H1 (cell line): ENCODE measurements around the gene PIK3R4. TPM values are rescaled to one million over a fixed set of nuclear protein-coding genes. Genes with fewer than 3 reads are reported as not detected.

ENCODE experiments used
- CTCF ChIA-PET: fragments of 300-600 bp; sonication (Branson Sonifier 250); formaldehyde crosslinking; loops from one replicate; lab custom pipeline; 2021; ENCODE audit not compliant: partially characterized antibody; lab: Charles Lee
- POLR2A ChIA-PET: fragments of 300-600 bp; sonication (Branson Sonifier 250); formaldehyde crosslinking; loops from one replicate; lab custom pipeline; 2021; ENCODE audit warnings: inconsistent platforms; ENCODE audit not compliant: partially characterized antibody; lab: Charles Lee
- DNase-seq, 2 experiments: peaks; one replicate each; pipeline versions ENCODE4 v3.0.0 to v3.0.0-alpha.2; 2010 to 2022; ENCODE audit warnings: low spot score in 2 of 2, low read depth in 1 of 2, mixed read lengths in 1 of 2
- FAIRE-seq: peaks from 2 replicates; lab custom pipeline; 2011; peaks lifted over from hg19 to GRCh38; lab: Jason Lieb, UNC
- H2AFZ ChIP-seq: 2 replicates; pipeline ENCODE4 v1.8.1; 2012; ENCODE audit warnings: low read length, inconsistent platforms
- H2AK5ac ChIP-seq: 2 replicates; pipeline ENCODE4 v1.6.1; 2013; ENCODE audit warnings: low read depth, low read length
- H2BK120ac ChIP-seq: replicated peaks from 2 replicates; pipeline ENCODE3; 2013; ENCODE audit warnings: low read depth, low read length, inconsistent platforms
- H2BK12ac ChIP-seq: 2 replicates; pipeline ENCODE4 v1.6.1; 2013; ENCODE audit warnings: low read depth, low read length
- H2BK15ac ChIP-seq: 2 replicates; pipeline ENCODE4 v1.6.1; 2013; ENCODE audit warnings: low read length
- H2BK20ac ChIP-seq: 2 replicates; pipeline ENCODE4 v1.6.1; 2013; ENCODE audit warnings: low read length
- H2BK5ac ChIP-seq: 2 replicates; pipeline ENCODE4 v1.6.1; 2013; ENCODE audit warnings: low read depth, low read length
- H3K14ac ChIP-seq: 2 replicates; pipeline ENCODE4 v1.6.1; 2013; ENCODE audit warnings: inconsistent platforms; ENCODE audit not compliant: insufficient read length
- H3K18ac ChIP-seq: 2 replicates; pipeline ENCODE4 v1.6.1; 2013; ENCODE audit warnings: low read length; ENCODE audit errors: extremely low read depth
- H3K23ac ChIP-seq: 2 replicates; pipeline ENCODE4 v1.6.1; 2013; ENCODE audit warnings: inconsistent platforms; ENCODE audit not compliant: insufficient read length
- H3K23me2 ChIP-seq: 2 replicates; pipeline ENCODE4 v1.6.1; 2013; ENCODE audit warnings: low read depth, low read length
- H3K27ac ChIP-seq: 2 replicates; pipeline ENCODE4 v1.6.1; 2011; ENCODE audit warnings: low read depth, low read length, inconsistent platforms
- H3K27me3 ChIP-seq, 4 experiments: replicated peaks in 1 of 4; 1 replicate in 1 of 4; 2 replicates in 3 of 4; pipeline versions ENCODE4 v1.6.1 to v1.8.1; 2011 to 2013; ENCODE audit warnings: low read length in 3 of 4, mild to moderate bottlenecking in 3 of 4, inconsistent platforms in 2 of 4, mixed read lengths in 2 of 4, moderate library complexity in 1 of 4; ENCODE audit not compliant: control insufficient read depth in 3 of 4, insufficient read depth in 3 of 4; ENCODE audit errors: extremely low read depth in 1 of 4
- H3K36me3 ChIP-seq, 4 experiments: 2 replicates each; pipeline versions ENCODE4 v1.6.1 to v1.8.1; 2011 to 2013; ENCODE audit warnings: mild to moderate bottlenecking in 4 of 4, low read length in 3 of 4, moderate library complexity in 2 of 4, control low read depth in 1 of 4, inconsistent platforms in 1 of 4; ENCODE audit not compliant: insufficient read depth in 4 of 4, control insufficient read depth in 2 of 4
- H3K4ac ChIP-seq: replicated peaks from 2 replicates; pipeline ENCODE3; 2013; ENCODE audit warnings: low read length, low read depth, mixed read lengths, inconsistent platforms; ENCODE audit not compliant: insufficient read length
- H3K4me1 ChIP-seq, 4 experiments: replicated peaks in 1 of 4; 1 replicate in 1 of 4; 2 replicates in 3 of 4; pipeline versions ENCODE4 v1.6.1 to v1.8.1; 2011 to 2013; ENCODE audit warnings: low read length in 3 of 4, inconsistent platforms in 2 of 4, mixed read lengths in 1 of 4; ENCODE audit not compliant: insufficient read depth in 4 of 4, control insufficient read depth in 3 of 4
- H3K4me2 ChIP-seq, 2 experiments: 2 replicates each; pipeline versions ENCODE4 v1.6.1 to v1.8.1; 2011 to 2013; ENCODE audit warnings: low read depth in 2 of 2, low read length in 2 of 2, control low read depth in 1 of 2, inconsistent platforms in 1 of 2, mild to moderate bottlenecking in 1 of 2; ENCODE audit not compliant: insufficient read depth in 1 of 2
- H3K4me3 ChIP-seq, 4 experiments: fragments of 200-600, 300-600 bp in 1 of 4; sonication (generic), shearing (Covaris generic), sonication (Bioruptor Twin) in 1 of 4; 2 replicates each; pipeline versions ENCODE4 v1.5.1 to v1.8.1; 2011 to 2016; ENCODE audit warnings: low read length in 4 of 4, low read depth in 3 of 4, control low read depth in 2 of 4, inconsistent platforms in 2 of 4, mild to moderate bottlenecking in 2 of 4, mixed read lengths in 1 of 4, moderate library complexity in 1 of 4; ENCODE audit not compliant: insufficient read depth in 2 of 4; ENCODE audit errors: extremely low read depth in 1 of 4
- H3K56ac ChIP-seq: replicated peaks from 2 replicates; pipeline ENCODE3; 2013; ENCODE audit warnings: low read depth, mild to moderate bottlenecking, mixed read lengths, low read length, inconsistent platforms; ENCODE audit not compliant: insufficient read length
- H3K79me1 ChIP-seq: 2 replicates; pipeline ENCODE4 v1.6.1; 2013; ENCODE audit warnings: low read depth, low read length, control low read depth
- H3K79me2 ChIP-seq, 2 experiments: 2 replicates each; pipeline versions ENCODE4 v1.6.1 to v1.8.1; 2012 to 2013; ENCODE audit warnings: low read length in 2 of 2, mild to moderate bottlenecking in 2 of 2, inconsistent platforms in 1 of 2; ENCODE audit not compliant: insufficient read depth in 2 of 2, control insufficient read depth in 1 of 2
- H3K9ac ChIP-seq, 4 experiments: replicated peaks in 1 of 4; 1 replicate in 1 of 4; 2 replicates in 3 of 4; pipeline versions ENCODE4 v1.6.1 to v1.8.1; 2011 to 2013; ENCODE audit warnings: low read depth in 3 of 4, low read length in 3 of 4, control low read depth in 2 of 4, mild to moderate bottlenecking in 2 of 4, moderate library complexity in 2 of 4, inconsistent platforms in 1 of 4; ENCODE audit errors: extremely low read depth in 1 of 4
- H3K9me3 ChIP-seq, 2 experiments: 2 replicates each; pipeline versions ENCODE4 v1.6.1 to v1.8.1; 2012 to 2013; ENCODE audit warnings: mild to moderate bottlenecking in 2 of 2, moderate library complexity in 2 of 2, control low read depth in 1 of 2, inconsistent platforms in 1 of 2, low read depth in 1 of 2, low read length in 1 of 2, mixed read lengths in 1 of 2; ENCODE audit not compliant: insufficient read depth in 2 of 2
- H4K20me1 ChIP-seq, 2 experiments: replicated peaks in 1 of 2; 2 replicates each; pipeline versions ENCODE3 to v1.8.1; 2011 to 2013; ENCODE audit warnings: inconsistent platforms in 2 of 2, low read length in 2 of 2, mild to moderate bottlenecking in 1 of 2; ENCODE audit not compliant: insufficient read depth in 2 of 2, control insufficient read depth in 1 of 2
- H4K5ac ChIP-seq: 2 replicates; pipeline ENCODE4 v1.6.1; 2013; ENCODE audit warnings: low read length, low read depth, mixed read lengths, inconsistent platforms; ENCODE audit not compliant: insufficient read length
- H4K8ac ChIP-seq: 2 replicates; pipeline ENCODE4 v1.8.0; 2013; ENCODE audit warnings: mild to moderate bottlenecking, moderate library complexity, low read length, inconsistent platforms; ENCODE audit not compliant: insufficient read depth; ENCODE audit errors: extremely low read depth
- H4K91ac ChIP-seq: replicated peaks from 2 replicates; pipeline ENCODE3; 2013; ENCODE audit warnings: low read length, mixed read lengths, inconsistent platforms; ENCODE audit not compliant: insufficient read length
- BRCA1 ChIP-seq: IDR thresholded peaks from 2 replicates; pipeline ENCODE4 v1.6.1; 2012; ENCODE audit warnings: low read depth, low read length, improper control_type of control experiment
- EP300 ChIP-seq, 2 experiments: IDR thresholded peaks; 1 replicate in 1 of 2; 2 replicates in 1 of 2; pipeline ENCODE4 v1.6.1; 2011 to 2012; ENCODE audit warnings: low read depth in 2 of 2, low read length in 2 of 2, mild to moderate bottlenecking in 2 of 2, borderline replicate concordance in 1 of 2, inconsistent platforms in 1 of 2, moderate library complexity in 1 of 2
- GABPA ChIP-seq: IDR thresholded peaks from 2 replicates; pipeline ENCODE4 v1.6.1; 2011; ENCODE audit warnings: mild to moderate bottlenecking, low read length, moderate library complexity, borderline replicate concordance; ENCODE audit not compliant: insufficient read depth
- KDM1A ChIP-seq: fragments of 200-600, 300-600 bp; sonication (generic); IDR thresholded peaks from 2 replicates; pipeline ENCODE4 v1.7.1; 2016; ENCODE audit warnings: mild to moderate bottlenecking, low read length, borderline replicate concordance
- WGBS, 2 experiments: shearing (Covaris generic) in 1 of 2; methylation state at CpG; one replicate each; pipeline versions ENCODE4 v1.1.6 to v1.1.7; 2013 to 2015; ENCODE audit warnings: low lambda C conversion rate in 2 of 2, mixed read lengths in 2 of 2, inconsistent platforms in 1 of 2, low coverage in 1 of 2, missing lambda C conversion rate in 1 of 2; ENCODE audit not compliant: insufficient replicate concordance in 2 of 2, insufficient coverage in 1 of 2, insufficient read length in 1 of 2; ENCODE audit errors: extremely low coverage in 1 of 2, missing lambda C conversion rate in 1 of 2; 5-methylcytosine and 5-hydroxymethylcytosine counted together
- polyA plus RNA-seq, 7 experiments: library from polyadenylated mRNA; depleted of rRNA in 3 of 7; stranded (reverse) in 5 of 7; unstranded in 2 of 7; fragments of >200 nt in 5 of 7; fragments of 200-250 nt in 2 of 7; gene quantifications; 1 replicate in 5 of 7; 2 replicates in 1 of 7; 4 replicates in 1 of 7; pipeline versions ENCODE4 v1.2.1 to v1.2.3, GENCODE V29; 2011 to 2013; ENCODE audit warnings: missing spikeins in 2 of 7, mixed read lengths in 2 of 7
- total RNA-seq: library from RNA; stranded (reverse); fragmentation: NEBNext Ultra II Directional; extraction: Animal tissue kit (Norgen Biotek cat#: 25700); gene quantifications from 2 replicates; pipeline ENCODE4 v1.2.1, GENCODE V29; 2021

PIK3R4 gene
- total and polyA plus RNA-seq, 2 of the 8 experiments (the other 6 are each of a cell fraction or from before 2014, with no cell fraction given) = 43.8 to 87.4 TPM

GRCh38 chr3:130779486-130779885 lies 32.9 kb upstream of the PIK3R4 start:
- Histone ChIP-seq H2BK12ac (no peak overlapping the region), H2BK120ac (no peak overlapping the region), H3K14ac (no peak overlapping the region), H3K9ac (no peak overlapping the region), H3K4me1 (no peaks in the 10 kb centered on the region), H2BK15ac (no peak overlapping the region), H4K20me1 (no peaks in the 10 kb centered on the region), H4K5ac (no peak overlapping the region), H3K4me2 (no peak overlapping the region), H3K79me2 (no peaks in the 10 kb centered on the region), H3K27me3 (no peaks in the 10 kb centered on the region), H3K36me3 (no peaks in the 10 kb centered on the region), H2AK5ac (no peak overlapping the region), H3K27ac (no peak overlapping the region), H3K23me2 (no peaks in the 10 kb centered on the region), H3K56ac (no peak overlapping the region), H3K9me3 (no peaks in the 10 kb centered on the region), H3K4ac (no peak overlapping the region), H2BK5ac (no peak overlapping the region), H4K91ac (no peak overlapping the region), H2AFZ (no peak overlapping the region), H2BK20ac (no peak overlapping the region), H3K79me1 (no peaks in the 10 kb centered on the region), H3K18ac (no peak overlapping the region), H3K23ac (no peak overlapping the region), H3K4me3 (no peak overlapping the region), H4K8ac (no peak overlapping the region)
- ChIA-PET CTCF (no interaction called here), POLR2A (no interaction called here)
- WGBS, 2 experiments = 74% methylated on average over 5 of the region's 5 CpGs; no CpG with 5 or more reads in 1 of the 2 experiments
- DNase-seq (no peak), FAIRE-seq (no peak)
- TF ChIP-seq EP300 (IDR thresholded peaks at IDR 0.05; ENCODE audit: borderline replicate concordance in 1 of 2, low read depth in 2 of 2, low read length in 2 of 2) = no peak
- no peak for TF ChIP-seq GABPA
- TF ChIP-seq BRCA1 = no peak
- no peak for TF ChIP-seq KDM1A
